ENCODE measurements around the gene PSD4.

- TF ChIP-seq CTCF (IDR thresholded peaks at IDR 0.05) (no peak), MYC (IDR thresholded peaks at IDR 0.05; ENCODE audit: borderline replicate concordance, low read length) (no peak), ESRRA (IDR thresholded peaks at IDR 0.05; ENCODE audit: borderline replicate concordance, low read length) (no peak), POLR2A (IDR thresholded peaks at IDR 0.05; ENCODE audit: low read length) (no peak), KDM5A (IDR thresholded peaks at IDR 0.05) (no peak), POLR2AphosphoS2 (conservative IDR thresholded peaks at IDR 0.05; ENCODE audit: low read length) (no peak), RCOR1 (IDR thresholded peaks at IDR 0.05; ENCODE audit: low read depth, low read length) (no peak)
Observed at GRCh38 chr2:113160962-113161361, 12.8 kb upstream of the PSD4 start.

Measured in A549 (cell line).